ENCODE measurements around the gene SETD1B. TPM values are rescaled to one million over a fixed set of nuclear protein-coding genes. Genes with fewer than 3 reads are reported as not detected.
A peak's percentile ranks its signal among the peaks of the same experiment; 100 is the strongest.

Gene SETD1B
- total RNA-seq, 1 experiment from 2014 or later: 23.8 TPM

GRCh38 chr12:121794534-121795033 lies 9.2 kb upstream of the SETD1B start:
- peak overlapping the region; percentile 58 for H3K4me3 ChIP-seq (ENCODE audit: low read depth, low read length, poor library complexity, severe bottlenecking)
- TF ChIP-seq, protein P1, sequence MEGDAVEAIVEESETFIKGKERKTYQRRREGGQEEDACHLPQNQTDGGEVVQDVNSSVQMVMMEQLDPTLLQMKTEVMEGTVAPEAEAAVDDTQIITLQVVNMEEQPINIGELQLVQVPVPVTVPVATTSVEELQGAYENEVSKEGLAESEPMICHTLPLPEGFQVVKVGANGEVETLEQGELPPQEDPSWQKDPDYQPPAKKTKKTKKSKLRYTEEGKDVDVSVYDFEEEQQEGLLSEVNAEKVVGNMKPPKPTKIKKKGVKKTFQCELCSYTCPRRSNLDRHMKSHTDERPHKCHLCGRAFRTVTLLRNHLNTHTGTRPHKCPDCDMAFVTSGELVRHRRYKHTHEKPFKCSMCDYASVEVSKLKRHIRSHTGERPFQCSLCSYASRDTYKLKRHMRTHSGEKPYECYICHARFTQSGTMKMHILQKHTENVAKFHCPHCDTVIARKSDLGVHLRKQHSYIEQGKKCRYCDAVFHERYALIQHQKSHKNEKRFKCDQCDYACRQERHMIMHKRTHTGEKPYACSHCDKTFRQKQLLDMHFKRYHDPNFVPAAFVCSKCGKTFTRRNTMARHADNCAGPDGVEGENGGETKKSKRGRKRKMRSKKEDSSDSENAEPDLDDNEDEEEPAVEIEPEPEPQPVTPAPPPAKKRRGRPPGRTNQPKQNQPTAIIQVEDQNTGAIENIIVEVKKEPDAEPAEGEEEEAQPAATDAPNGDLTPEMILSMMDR (conservative IDR thresholded peaks at IDR 0.05; ENCODE audit: low read depth, low read length): no peak
- H3K27ac ChIP-seq (ENCODE audit: low read depth, low read length, poor library complexity, severe bottlenecking): peak overlapping the region; percentile 83
- intact Hi-C loops (cut with micrococcal nuclease; ENCODE audit: unreplicated experiment): loop anchor here (1.0 to 5.0 kb wide), 3 partner anchors 18 to 97 kb away; partner anchors contain the start of gene PSMD9
- ChIA-PET CTCF (interaction anchor here (0.6 to 4.6 kb wide), 20 partner anchors 11 to 445 kb away, joined by 3 to 82 read pairs (median 5); partner anchors contain the start of genes PSMD9 and TMEM120B), POLR2A (ENCODE audit: low non-redundant PET) (interaction anchor here (0.5 to 1.9 kb wide), 4 partner anchors 8 to 542 kb away, joined by 3 to 12 read pairs (median 4); no protein-coding TSS in a partner anchor)
- DNase-seq (ENCODE audit: low spot score): no peak
- H3K36me3 ChIP-seq (ENCODE audit: insufficient read depth, low read length, poor library complexity, severe bottlenecking): peaks cover 24% of the 10 kb centered on the region
- BruUV-seq (replicated peaks): no TSS peak
- H3K9me3 ChIP-seq (ENCODE audit: low read depth, low read length, poor library complexity, severe bottlenecking): no peaks in the 10 kb centered on the region
- H3K27me3 ChIP-seq (replicated peaks; ENCODE audit: insufficient read depth, low read depth, low read length, poor library complexity): no peaks in the 10 kb centered on the region
- H3K4me1 ChIP-seq (ENCODE audit: insufficient read depth, low read length, poor library complexity, severe bottlenecking): peaks cover 36% of the 10 kb centered on the region

DNA sequence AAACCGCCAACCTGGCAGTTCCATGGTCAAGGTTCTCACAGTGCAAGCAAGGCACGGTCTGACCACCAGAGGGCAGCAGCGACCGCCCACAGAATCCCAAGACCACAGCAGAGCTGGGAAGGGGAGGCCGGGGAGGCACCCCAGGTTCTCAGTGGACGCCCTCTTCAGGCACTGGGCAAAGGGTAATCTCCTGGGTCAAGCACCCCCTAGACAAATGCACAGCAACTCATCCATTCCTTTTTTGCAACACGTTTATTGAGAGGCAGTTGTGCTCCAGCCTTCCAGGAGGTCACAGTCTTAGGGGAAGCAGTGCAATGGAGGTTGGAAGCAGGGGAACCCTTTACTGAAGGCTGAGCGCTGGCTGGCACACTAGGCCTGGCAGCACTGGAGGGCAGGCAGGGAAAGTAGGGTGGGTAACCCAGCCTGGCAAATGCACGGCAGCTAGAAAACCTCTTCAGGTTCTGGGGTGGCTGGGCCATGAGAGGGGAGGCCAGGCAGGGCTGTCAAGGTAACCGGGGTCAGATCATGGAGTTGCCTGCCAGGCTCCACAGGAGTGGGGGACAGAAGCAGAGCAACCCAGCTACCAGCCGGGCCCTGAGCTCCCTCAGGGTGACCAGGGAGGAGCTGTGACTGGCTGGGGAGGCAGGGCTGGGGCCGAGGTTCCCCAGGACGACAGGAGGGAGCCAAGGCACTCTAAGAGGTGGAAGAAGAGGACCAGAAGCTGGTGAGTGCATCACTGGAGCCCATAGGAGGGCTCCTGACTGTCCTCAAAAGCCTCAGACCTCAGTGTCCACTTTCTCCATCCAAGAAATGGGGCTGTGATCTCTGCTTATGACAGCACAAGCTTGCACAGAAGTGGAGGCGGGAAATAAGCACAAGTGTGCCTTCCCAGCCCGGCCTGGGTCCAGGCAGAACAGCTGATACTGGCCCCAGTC lies 8.5 kb upstream of the SETD1B start:
- ChIA-PET POLR2A (ENCODE audit: low non-redundant PET) (interaction anchor here (0.5 to 1.9 kb wide), 7 partner anchors 7 to 702 kb away, joined by 3 to 15 read pairs (median 5); partner anchors contain the start of gene BCL7A), CTCF (interaction anchor here (0.5 to 4.6 kb wide), 9 partner anchors 10 to 100 kb away, joined by 3 to 82 read pairs (median 5); partner anchors contain the start of gene PSMD9)
- no TSS peak for BruUV-seq (replicated peaks)
- no peak for TF ChIP-seq EZH2 (IDR thresholded peaks at IDR 0.05; ENCODE audit: borderline replicate concordance, low read depth, low read length, poor library complexity, severe bottlenecking)
- TF ChIP-seq, protein P1 (conservative IDR thresholded peaks at IDR 0.05; ENCODE audit: low read depth, low read length): peak; percentile 98
- Histone ChIP-seq H3K4me3 (ENCODE audit: low read depth, low read length, poor library complexity, severe bottlenecking) (peak overlapping the region; percentile 58), H3K27me3 (replicated peaks; ENCODE audit: insufficient read depth, low read depth, low read length, poor library complexity) (no peaks in the 10 kb centered on the region), H3K36me3 (ENCODE audit: insufficient read depth, low read length, poor library complexity, severe bottlenecking) (peaks cover 24% of the 10 kb centered on the region), H3K27ac (ENCODE audit: low read depth, low read length, poor library complexity, severe bottlenecking) (peak overlapping the region; percentile 83), H3K4me1 (ENCODE audit: insufficient read depth, low read length, poor library complexity, severe bottlenecking) (peaks cover 36% of the 10 kb centered on the region), H3K9me3 (ENCODE audit: low read depth, low read length, poor library complexity, severe bottlenecking) (no peaks in the 10 kb centered on the region)
- peak; percentile 87 for DNase-seq (ENCODE audit: low spot score)
- intact Hi-C loops (cut with micrococcal nuclease; ENCODE audit: unreplicated experiment): loop anchor here (1.0 to 2.0 kb wide), 2 partner anchors 17 to 94 kb away; partner anchors contain the start of gene PSMD9

- no peak for TF ChIP-seq EZH2 (IDR thresholded peaks at IDR 0.05; ENCODE audit: borderline replicate concordance, low read depth, low read length, poor library complexity, severe bottlenecking)
- TF ChIP-seq, protein P1 (conservative IDR thresholded peaks at IDR 0.05; ENCODE audit: low read depth, low read length): no peak
- BruUV-seq (replicated peaks): no TSS peak
- DNase-seq (ENCODE audit: low spot score): no peak
- CTCF ChIA-PET: interaction anchor here (1.1 to 4.6 kb wide), 2 partner anchors 14 kb away, joined by 3 to 82 read pairs; no protein-coding TSS in a partner anchor
- peaks cover 36% of the 10 kb centered on the region for H3K4me1 ChIP-seq (ENCODE audit: insufficient read depth, low read length, poor library complexity, severe bottlenecking)
- no peaks in the 10 kb centered on the region for H3K27me3 ChIP-seq (replicated peaks; ENCODE audit: insufficient read depth, low read depth, low read length, poor library complexity)
- intact Hi-C loops (cut with micrococcal nuclease; ENCODE audit: unreplicated experiment): no loop called here
- H3K4me3 ChIP-seq (ENCODE audit: low read depth, low read length, poor library complexity, severe bottlenecking): no peak overlapping the region
- POLR2A ChIA-PET (ENCODE audit: low non-redundant PET): interaction anchor here (0.6 to 1.1 kb wide), 2 partner anchors 9 to 704 kb away, joined by 3 to 5 read pairs; no protein-coding TSS in a partner anchor
- peaks cover 24% of the 10 kb centered on the region for H3K36me3 ChIP-seq (ENCODE audit: insufficient read depth, low read length, poor library complexity, severe bottlenecking)
- H3K9me3 ChIP-seq (ENCODE audit: low read depth, low read length, poor library complexity, severe bottlenecking): no peaks in the 10 kb centered on the region
- peak overlapping the region; percentile 48 for H3K27ac ChIP-seq (ENCODE audit: low read depth, low read length, poor library complexity, severe bottlenecking)
Measured at GRCh38 chr12:121796855-121797751, 6.7 kb upstream of the SETD1B start.

Measured in A673 (cell line).